Panc1 (cell line): ENCODE data around the gene SPACA7. TPM values are rescaled to one million over a fixed set of nuclear protein-coding genes. Genes with fewer than 3 reads are reported as not detected.

Experiments used
- ATAC-seq: fragments of 200-7000 bp; cut with Tn5 transposase; 2 replicates; pipeline ENCODE4 v1.9.1; 2020; ENCODE audit warnings: mild to moderate bottlenecking, moderate library complexity
- BruUV-seq: library from RNA; stranded (reverse); fragments of 400-500 nt; replicated peaks from 2 replicates; lab custom pipeline; 2021; lab: Mats Ljungman, UMichigan
- CTCF ChIA-PET: fragments of 300-600 bp; sonication (Branson Sonifier 250); formaldehyde crosslinking; loops from one replicate; lab custom pipeline; 2022; ENCODE audit warnings: antibody characterized with exemption; lab: Charles Lee
- POLR2A ChIA-PET: fragments of 300-600 bp; sonication (Branson Sonifier 250); formaldehyde crosslinking; loops from one replicate; lab custom pipeline; 2022; ENCODE audit warnings: antibody characterized with exemption; lab: Charles Lee
- DNase-seq: peaks from one replicate; pipeline ENCODE4 v3.0.0-alpha.2; 2010; ENCODE audit warnings: low read depth, low spot score
- H3K27ac ChIP-seq: 2 replicates; pipeline ENCODE4 v1.5.1; 2011; ENCODE audit warnings: mild to moderate bottlenecking, low read length, inconsistent platforms
- H3K27me3 ChIP-seq: fragments of 200-500 bp; sonication (Bioruptor generic); 2 replicates; pipeline ENCODE4 v1.6.0; 2014; ENCODE audit warnings: low read length, inconsistent platforms; ENCODE audit not compliant: control insufficient read depth, insufficient read depth
- H3K36me3 ChIP-seq: fragments of 200-500 bp; sonication (Bioruptor generic); 2 replicates; pipeline ENCODE4 v1.5.1; 2014; ENCODE audit warnings: inconsistent platforms, mild to moderate bottlenecking, low read length, moderate library complexity; ENCODE audit not compliant: control insufficient read depth, insufficient read depth
- H3K4me1 ChIP-seq: 2 replicates; pipeline ENCODE4 v1.5.1; 2011; ENCODE audit warnings: inconsistent platforms, mild to moderate bottlenecking, low read length, moderate library complexity; ENCODE audit not compliant: control insufficient read depth, insufficient read depth
- H3K4me3 ChIP-seq, 2 experiments: 2 replicates each; pipeline ENCODE4 v1.5.1; 2011 to 2012; ENCODE audit warnings: low read depth in 2 of 2, low read length in 2 of 2, mild to moderate bottlenecking in 2 of 2, inconsistent platforms in 1 of 2, moderate library complexity in 1 of 2
- H3K9me3 ChIP-seq: fragments of 200-500 bp; sonication (Bioruptor generic); 2 replicates; pipeline ENCODE4 v1.5.1; 2014; ENCODE audit warnings: low read depth, mild to moderate bottlenecking, inconsistent platforms, low read length, moderate library complexity; ENCODE audit not compliant: control insufficient read depth, insufficient read depth
- POLR2AphosphoS5 ChIP-seq: IDR thresholded peaks from 2 replicates; pipeline ENCODE4 v1.6.1; 2012; ENCODE audit warnings: mild to moderate bottlenecking, low read depth, low read length, moderate library complexity
- REST ChIP-seq, 2 experiments: IDR thresholded peaks; 2 replicates each; pipeline ENCODE4 v1.6.1; 2011 to 2012; ENCODE audit warnings: low read depth in 2 of 2, control low read depth in 1 of 2, low read length in 1 of 2, mild to moderate bottlenecking in 1 of 2, moderate library complexity in 1 of 2; ENCODE audit not compliant: insufficient read depth in 1 of 2
- SIN3A ChIP-seq: IDR thresholded peaks from 2 replicates; pipeline ENCODE4 v1.6.1; 2012; ENCODE audit warnings: low read depth, mild to moderate bottlenecking, low read length, moderate library complexity, borderline replicate concordance; ENCODE audit not compliant: insufficient read depth
- TCF7L2 ChIP-seq: IDR thresholded peaks from 2 replicates; pipeline ENCODE4 v1.6.1; 2011; ENCODE audit warnings: mild to moderate bottlenecking, low read depth, low read length, inconsistent platforms
- in situ Hi-C: cut with HindIII; loops from 2 replicates; pipeline ENCODE4 v1.10.0; 2016; ENCODE audit warnings: low sequenced_read_pairs, low pct_unique_long_range_greater_than_20kb
- intact Hi-C: fragments of 100-400 bp; cut with micrococcal nuclease; formaldehyde crosslinking; loops from one replicate; pipeline ENCODE4 v1.10.0; 2022; ENCODE audit not compliant: unreplicated experiment
- total RNA-seq: library from RNA; stranded (reverse); gene quantifications from one replicate; pipeline ENCODE4 v1.2.1, GENCODE V29; 2021; ENCODE audit not compliant: unreplicated experiment
- TF ChIP-seq, protein P1 (sequence below): fragments of 450-650 bp; IDR thresholded peaks from 2 replicates; pipeline ENCODE4 v1.5.1; 2017; ENCODE audit warnings: mild to moderate bottlenecking

SPACA7 gene
- total RNA-seq, 1 experiment from 2014 or later, result not detected

DNA sequence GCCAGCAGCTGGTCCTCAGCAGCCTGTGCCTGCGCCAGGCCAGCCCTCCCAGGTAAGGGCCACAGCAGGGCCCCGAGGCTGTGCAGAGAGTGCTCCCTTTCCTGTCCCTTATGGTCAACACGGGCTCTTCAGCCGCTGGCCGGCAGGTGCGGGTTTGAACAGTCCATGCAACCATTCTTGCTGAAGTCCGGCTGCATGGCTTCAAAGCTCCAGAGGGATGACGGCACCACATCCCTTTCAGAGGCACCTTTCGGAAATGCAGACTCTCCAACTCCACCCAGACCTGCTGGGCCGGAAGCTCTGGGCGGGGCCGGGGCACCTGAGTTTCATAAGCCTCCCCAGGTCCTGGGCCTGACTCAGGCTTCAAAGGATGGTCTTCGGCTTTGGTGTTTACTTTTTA lies 81.3 kb downstream of the SPACA7 start:
- no peak overlapping the region for H3K27ac ChIP-seq
- H3K4me1 ChIP-seq, result no peaks in the 10 kb centered on the region
- TF ChIP-seq TCF7L2, result no peak
- no peak for TF ChIP-seq SIN3A
- TF ChIP-seq REST (IDR thresholded peaks at IDR 0.05; ENCODE audit: insufficient read depth in 1 of 2, low read depth in 2 of 2, low read length in 1 of 2), result no peak
- no peak for TF ChIP-seq POLR2AphosphoS5
- TF ChIP-seq, protein P1, sequence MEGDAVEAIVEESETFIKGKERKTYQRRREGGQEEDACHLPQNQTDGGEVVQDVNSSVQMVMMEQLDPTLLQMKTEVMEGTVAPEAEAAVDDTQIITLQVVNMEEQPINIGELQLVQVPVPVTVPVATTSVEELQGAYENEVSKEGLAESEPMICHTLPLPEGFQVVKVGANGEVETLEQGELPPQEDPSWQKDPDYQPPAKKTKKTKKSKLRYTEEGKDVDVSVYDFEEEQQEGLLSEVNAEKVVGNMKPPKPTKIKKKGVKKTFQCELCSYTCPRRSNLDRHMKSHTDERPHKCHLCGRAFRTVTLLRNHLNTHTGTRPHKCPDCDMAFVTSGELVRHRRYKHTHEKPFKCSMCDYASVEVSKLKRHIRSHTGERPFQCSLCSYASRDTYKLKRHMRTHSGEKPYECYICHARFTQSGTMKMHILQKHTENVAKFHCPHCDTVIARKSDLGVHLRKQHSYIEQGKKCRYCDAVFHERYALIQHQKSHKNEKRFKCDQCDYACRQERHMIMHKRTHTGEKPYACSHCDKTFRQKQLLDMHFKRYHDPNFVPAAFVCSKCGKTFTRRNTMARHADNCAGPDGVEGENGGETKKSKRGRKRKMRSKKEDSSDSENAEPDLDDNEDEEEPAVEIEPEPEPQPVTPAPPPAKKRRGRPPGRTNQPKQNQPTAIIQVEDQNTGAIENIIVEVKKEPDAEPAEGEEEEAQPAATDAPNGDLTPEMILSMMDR, result no peak
- H3K27me3 ChIP-seq, result no peaks in the 10 kb centered on the region; the same call in 1 of the 2 replicates
- H3K36me3 ChIP-seq, result no peaks in the 10 kb centered on the region
- DNase-seq (no peak), ATAC-seq (no peak)
- no peak overlapping the region for H3K4me3 ChIP-seq
- no TSS peak for BruUV-seq
- in situ Hi-C loops, result no loop called here
- ChIA-PET POLR2A (no interaction called here), CTCF (no interaction called here)
- intact Hi-C loops, result no loop called here
- H3K9me3 ChIP-seq, result no peaks in the 10 kb centered on the region

- in situ Hi-C loops, result no loop called here
- Histone ChIP-seq H3K9me3 (no peaks in the 10 kb centered on the region), H3K4me1 (no peaks in the 10 kb centered on the region), H3K36me3 (no peaks in the 10 kb centered on the region), H3K27ac (no peak overlapping the region), H3K27me3 (no peaks in the 10 kb centered on the region), H3K4me3 (no peak overlapping the region)
- ChIA-PET CTCF (no interaction called here), POLR2A (no interaction called here)
- ATAC-seq (no peak), DNase-seq (no peak)
- no peak for TF ChIP-seq SIN3A
- TF ChIP-seq REST (IDR thresholded peaks at IDR 0.05; ENCODE audit: insufficient read depth in 1 of 2, low read depth in 2 of 2, low read length in 1 of 2), result no peak
- no TSS peak for BruUV-seq
- intact Hi-C loops, result no loop called here
These were observed 86.3 kb downstream of the SPACA7 start for GRCh38 chr13:112462408-112462807.
